A549 (cell line): ENCODE data around the gene GAA. TPM values are rescaled to one million over a fixed set of nuclear protein-coding genes. Genes with fewer than 3 reads are reported as not detected.
A peak's percentile ranks its signal among the peaks of the same experiment; 100 is the strongest.

ENCODE experiments used
- ATAC-seq, 2 experiments: fragments of 200-7000 bp in 1 of 2; fragments of >200 bp in 1 of 2; cut with Nextera tagmentation in 1 of 2; cut with Tn5 transposase in 1 of 2; 3 replicates each; pipeline versions ENCODE4 v1.8.0 to v1.9.1; 2018 to 2020; ENCODE audit warnings: mild to moderate bottlenecking in 1 of 2, moderate library complexity in 1 of 2
- CTCF ChIA-PET: fragments of 300-600 bp; sonication (Branson Sonifier 250); formaldehyde crosslinking; extraction: SDS; loops from one replicate; lab custom pipeline; 2021; ENCODE audit warnings: antibody characterized with exemption, inconsistent platforms; lab: Yijun Ruan, JAX
- POLR2A ChIA-PET: fragments of 350-600 bp; formaldehyde crosslinking; extraction: SDS; loops from one replicate; lab custom pipeline; 2021; ENCODE audit warnings: antibody characterized with exemption, inconsistent platforms; lab: Yijun Ruan, JAX
- DNase-seq, 2 experiments: peaks; one replicate each; pipeline versions ENCODE4 v3.0.0 to v3.0.0-alpha.2; 2011 to 2016; ENCODE audit warnings: low read depth in 1 of 2, low spot score in 1 of 2
- FAIRE-seq: peaks from 2 replicates; lab custom pipeline; 2011; peaks lifted over from hg19 to GRCh38; lab: Jason Lieb, UNC
- H3K27ac ChIP-seq, 2 experiments: fragments of >200 bp; sonication (Bioruptor Twin); formaldehyde crosslinking; 3 replicates each; pipeline ENCODE4 v1.5.1; 2016 to 2017
- H3K4me1 ChIP-seq: fragments of >200 bp; sonication (Bioruptor Twin); formaldehyde crosslinking; 3 replicates; pipeline ENCODE4 v1.6.1; 2016
- H3K4me2 ChIP-seq: fragments of >200 bp; sonication (Bioruptor Twin); formaldehyde crosslinking; 3 replicates; pipeline ENCODE4 v1.6.1; 2016
- H3K4me3 ChIP-seq: fragments of >200 bp; sonication (Bioruptor Twin); formaldehyde crosslinking; 3 replicates; pipeline ENCODE4 v1.5.1; 2016
- H3K9me3 ChIP-seq: fragments of >200 bp; sonication (Bioruptor Twin); formaldehyde crosslinking; 3 replicates; pipeline ENCODE4 v1.6.1; 2016
- ATOH8 ChIP-seq: fragments of 250-450 bp; sonication (Bioruptor Pico); IDR thresholded peaks from 2 replicates; pipeline ENCODE4 v1.5.0; 2020; ENCODE audit warnings: low read depth, mild to moderate bottlenecking, moderate library complexity
- BHLHE40 ChIP-seq: IDR thresholded peaks from 2 replicates; pipeline ENCODE4 v1.6.1; 2012; ENCODE audit warnings: low read depth, low read length, inconsistent platforms
- CHD2 ChIP-seq: fragments of 150-350 bp; IDR thresholded peaks from 2 replicates; pipeline ENCODE4 v1.6.1; 2014; ENCODE audit warnings: low read length; ENCODE audit not compliant: partially characterized antibody
- EHF ChIP-seq: fragments of 250-450 bp; sonication (Bioruptor Pico); IDR thresholded peaks from 2 replicates; pipeline ENCODE4 v1.5.0; 2020; ENCODE audit warnings: mild to moderate bottlenecking
- FOSL2 ChIP-seq, 2 experiments: fragments of 450-650 bp in 1 of 2; fragments of >200 bp in 1 of 2; sonication (Bioruptor Twin) in 1 of 2; formaldehyde crosslinking; IDR thresholded peaks; 2 replicates each; pipeline versions ENCODE4 v1.5.0 to v1.6.1; 2016 to 2020; ENCODE audit warnings: mild to moderate bottlenecking in 1 of 2, moderate library complexity in 1 of 2
- FOXS1 ChIP-seq: fragments of 250-450 bp; sonication (Bioruptor Pico); IDR thresholded peaks from 2 replicates; pipeline ENCODE4 v1.5.0; 2020; ENCODE audit warnings: mild to moderate bottlenecking, moderate library complexity
- GATA3 ChIP-seq: IDR thresholded peaks from 2 replicates; pipeline ENCODE4 v1.6.1; 2012; ENCODE audit warnings: borderline replicate concordance
- HDAC2 ChIP-seq: fragments of 200-600 bp; sonication (generic); IDR thresholded peaks from 2 replicates; pipeline ENCODE4 v1.6.1; 2016
- HEYL ChIP-seq: fragments of 250-450 bp; sonication (Bioruptor Pico); IDR thresholded peaks from 2 replicates; pipeline ENCODE4 v1.8.0; 2021; ENCODE audit warnings: mild to moderate bottlenecking, moderate library complexity
- HOXB13 ChIP-seq: fragments of 250-450 bp; sonication (Bioruptor Pico); IDR thresholded peaks from 2 replicates; pipeline ENCODE4 v1.5.0; 2020; ENCODE audit warnings: low read depth, mild to moderate bottlenecking, moderate library complexity
- HOXB5 ChIP-seq: fragments of 250-450 bp; sonication (Bioruptor Pico); IDR thresholded peaks from 2 replicates; pipeline ENCODE4 v1.5.0; 2020; ENCODE audit warnings: mild to moderate bottlenecking, moderate library complexity
- JUN ChIP-seq, 2 experiments: fragments of >200 bp; sonication (Bioruptor Twin); formaldehyde crosslinking; IDR thresholded peaks; 2 replicates in 1 of 2; 3 replicates in 1 of 2; pipeline ENCODE4 v1.6.1; 2016 to 2017
- MAFK ChIP-seq: fragments of 450-650 bp; IDR thresholded peaks from 2 replicates; pipeline ENCODE4 v1.6.1; 2014; ENCODE audit not compliant: partially characterized antibody
- MAZ ChIP-seq: fragments of 150-350 bp; IDR thresholded peaks from 2 replicates; pipeline ENCODE4 v1.6.1; 2014; ENCODE audit warnings: antibody characterized with exemption, low read depth, low read length, borderline replicate concordance
- MYC ChIP-seq: IDR thresholded peaks from 2 replicates; pipeline ENCODE4 v1.6.1; 2012; ENCODE audit warnings: mild to moderate bottlenecking, inconsistent platforms, low read length, improper control_type of control experiment, borderline replicate concordance
- NFE2L2 ChIP-seq: fragments of 150-350 bp; conservative IDR thresholded peaks from 2 replicates; pipeline ENCODE4 v1.6.1; 2014; ENCODE audit warnings: low read length
- NPAS2 ChIP-seq: fragments of 250-450 bp; sonication (Bioruptor Pico); IDR thresholded peaks from 2 replicates; pipeline ENCODE4 v1.8.0; 2022; ENCODE audit warnings: mild to moderate bottlenecking, moderate library complexity, borderline replicate concordance
- PHF8 ChIP-seq: fragments of 200-600 bp; sonication (generic); IDR thresholded peaks from 2 replicates; pipeline ENCODE4 v1.6.1; 2016; ENCODE audit warnings: low read depth, mild to moderate bottlenecking, antibody characterized with exemption, moderate library complexity, borderline replicate concordance
- POLR2A ChIP-seq: IDR thresholded peaks from 2 replicates; pipeline ENCODE4 v1.6.1; 2012; ENCODE audit warnings: mild to moderate bottlenecking, low read length
- POLR2AphosphoS2 ChIP-seq: conservative IDR thresholded peaks from 2 replicates; pipeline ENCODE4 v1.6.1; 2012; ENCODE audit warnings: low read length, improper control_type of control experiment, inconsistent platforms
- RAD21 ChIP-seq, 2 experiments: fragments of >200 bp in 1 of 2; sonication (Bioruptor Twin) in 1 of 2; formaldehyde crosslinking in 1 of 2; IDR thresholded peaks in 1 of 2; conservative IDR thresholded peaks in 1 of 2; 2 replicates in 1 of 2; 3 replicates in 1 of 2; pipeline ENCODE4 v1.6.1; 2012 to 2018; ENCODE audit warnings: inconsistent platforms in 1 of 2
- RFX5 ChIP-seq: fragments of 450-650 bp; IDR thresholded peaks from 2 replicates; pipeline ENCODE4 v1.7.1; 2014; ENCODE audit warnings: antibody characterized with exemption, mild to moderate bottlenecking, moderate library complexity
- SMC3 ChIP-seq: fragments of >200 bp; sonication (Bioruptor Twin); formaldehyde crosslinking; IDR thresholded peaks from 3 replicates; pipeline ENCODE4 v1.6.1; 2018; ENCODE audit warnings: inconsistent platforms
- TFCP2L1 ChIP-seq: fragments of 250-450 bp; sonication (Bioruptor Pico); IDR thresholded peaks from 2 replicates; pipeline ENCODE4 v1.5.0; 2021; ENCODE audit warnings: mild to moderate bottlenecking
- TP53 ChIP-seq: fragments of 250-450 bp; sonication (Bioruptor Pico); IDR thresholded peaks from 2 replicates; pipeline ENCODE4 v1.5.0; 2021; ENCODE audit warnings: mild to moderate bottlenecking, moderate library complexity
- USF2 ChIP-seq: fragments of 450-650 bp; IDR thresholded peaks from 2 replicates; pipeline ENCODE4 v1.6.1; 2014; ENCODE audit warnings: antibody characterized with exemption
- ZFP36 ChIP-seq: fragments of 450-650 bp; IDR thresholded peaks from 2 replicates; pipeline ENCODE4 v1.6.1; 2014; ENCODE audit warnings: borderline replicate concordance; ENCODE audit not compliant: partially characterized antibody
- ZSCAN20 ChIP-seq: fragments of 250-450 bp; sonication (Bioruptor Pico); IDR thresholded peaks from 2 replicates; pipeline ENCODE4 v1.8.0; 2022; ENCODE audit warnings: mild to moderate bottlenecking, moderate library complexity
- WGBS: methylation state at CpG from one replicate; pipeline ENCODE4 v1.1.6; 2017; ENCODE audit errors: missing lambda C conversion rate; 5-methylcytosine and 5-hydroxymethylcytosine counted together
- polyA minus RNA-seq: library from RNA; depleted of rRNA, polyadenylated mRNA; stranded (reverse); fragments of >200 nt; gene quantifications from 2 replicates; pipeline ENCODE4 v1.2.3, GENCODE V29; 2011; rRNA and poly(A)+ RNA removed
- polyA plus RNA-seq, 4 experiments: library from polyadenylated mRNA; depleted of rRNA in 3 of 4; stranded (reverse); fragments of >200 nt; fragmentation: RNase III in 1 of 4; extraction: RNeasy Plus Mini Kit Qiagen cat#74134 plus additional on column Dnase treatment in 1 of 4; gene quantifications; 2 replicates in 3 of 4; 3 replicates in 1 of 4; pipeline ENCODE4 v1.2.3, GENCODE V29; 2011 to 2017
- TF ChIP-seq, protein P1 (sequence below): fragments of >200 bp; sonication (Bioruptor Twin); formaldehyde crosslinking; IDR thresholded peaks from 3 replicates; pipeline ENCODE4 v1.5.1; 2016
- TF ChIP-seq, protein P2 (sequence below): IDR thresholded peaks from 2 replicates; pipeline ENCODE4 v1.6.1; 2012
- TF ChIP-seq, protein P3 (sequence below): fragments of >200 bp; sonication (Bioruptor Twin); formaldehyde crosslinking; IDR thresholded peaks from 3 replicates; pipeline ENCODE4 v1.6.1; 2016

The GAA gene
- 5.7 and 9.5 TPM in 2 replicates for polyA plus RNA-seq (2011; rRNA removed)
- polyA plus RNA-seq (2012; cell fraction: cytosol; rRNA removed) = 15.9 and 22.2 TPM in 2 replicates
- polyA plus RNA-seq (2012; cell fraction: nucleus; rRNA removed) = 141 and 171 TPM in 2 replicates
- 36.5 to 48.2 TPM (median 47.4 TPM) in 3 replicates for polyA plus RNA-seq (2017; fragmentation: RNase III; extraction: RNeasy Plus Mini Kit Qiagen cat#74134 plus additional on column Dnase treatment)
- 6.0 and 9.8 TPM in 2 replicates for polyA minus RNA-seq

DNA sequence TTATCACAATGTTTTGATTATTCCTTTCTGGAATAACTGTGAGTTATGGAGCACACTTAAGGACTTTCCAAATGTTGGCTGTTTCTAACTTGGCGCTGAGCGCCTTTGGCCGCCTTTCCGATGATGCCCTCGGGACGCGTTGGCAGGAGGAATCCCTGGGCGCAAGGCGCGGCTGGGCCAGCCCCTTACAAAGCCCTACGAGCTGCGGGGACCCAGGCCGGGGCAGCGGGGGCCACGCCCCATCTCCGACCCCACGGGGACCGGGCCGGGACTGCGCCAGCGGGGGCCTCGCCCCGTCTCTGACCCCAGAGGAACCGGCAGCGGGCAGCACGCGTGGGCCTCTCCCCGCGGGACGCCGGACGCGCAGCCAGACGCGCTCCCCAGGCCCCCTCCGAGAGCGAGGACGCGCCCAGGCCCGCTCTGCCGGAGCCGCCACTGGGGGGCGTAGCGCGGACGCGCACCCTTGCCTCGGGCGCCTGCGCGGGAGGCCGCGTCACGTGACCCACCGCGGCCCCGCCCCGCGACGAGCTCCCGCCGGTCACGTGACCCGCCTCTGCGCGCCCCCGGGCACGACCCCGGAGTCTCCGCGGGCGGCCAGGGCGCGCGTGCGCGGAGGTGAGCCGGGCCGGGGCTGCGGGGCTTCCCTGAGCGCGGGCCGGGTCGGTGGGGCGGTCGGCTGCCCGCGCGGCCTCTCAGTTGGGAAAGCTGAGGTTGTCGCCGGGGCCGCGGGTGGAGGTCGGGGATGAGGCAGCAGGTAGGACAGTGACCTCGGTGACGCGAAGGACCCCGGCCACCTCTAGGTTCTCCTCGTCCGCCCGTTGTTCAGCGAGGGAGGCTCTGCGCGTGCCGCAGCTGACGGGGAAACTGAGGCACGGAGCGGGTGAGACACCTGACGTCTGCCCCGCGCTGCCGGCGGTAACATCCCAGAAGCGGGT, at the start of gene GAA:
TSS of gene GAA (plus strand) at position 571 of the 935 bp plus-strand sequence. CDS start 3,006 bp downstream, outside the sequence.
- DNase-seq (peak; percentile 84 to 91), FAIRE-seq (peak; percentile 97), ATAC-seq (peak; percentile 80 to 89)
- Histone ChIP-seq H3K4me3 (peak within 1 kb of the TSS; percentile 88), H3K4me1 (peaks cover 11% of the 10 kb centered on the region), H3K27ac (peak within 1 kb of the TSS; percentile 90 to 94), H3K4me2 (peak within 1 kb of the TSS; percentile 95), H3K9me3 (no peaks in the 10 kb centered on the region)
- peak; percentile 18 to 68; a peak in 3 of 5 replicates for TF ChIP-seq RAD21 (conservative IDR thresholded peaks at IDR 0.05 in 1 of 2, IDR thresholded peaks at IDR 0.05 in 1 of 2)
- peak; percentile 51; the same call in 1 of the 2 replicates for TF ChIP-seq ATOH8
- peak; percentile 94 for TF ChIP-seq HOXB5 (CRISPR knock-in tag)
- peak; percentile 51; the same call in 1 of the 2 replicates for TF ChIP-seq FOXS1 (CRISPR knock-in tag)
- peak; percentile 91 for TF ChIP-seq ZSCAN20 (CRISPR knock-in tag)
- peak; percentile 43; the same call in 1 of the 2 replicates for TF ChIP-seq HDAC2
- peak; percentile 93 for TF ChIP-seq POLR2A
- no peak for TF ChIP-seq RFX5
- TF ChIP-seq JUN (IDR thresholded peaks at IDR 0.05) = peak; percentile 77 to 91
- peak; percentile 92 for TF ChIP-seq PHF8
- TF ChIP-seq, protein P1, sequence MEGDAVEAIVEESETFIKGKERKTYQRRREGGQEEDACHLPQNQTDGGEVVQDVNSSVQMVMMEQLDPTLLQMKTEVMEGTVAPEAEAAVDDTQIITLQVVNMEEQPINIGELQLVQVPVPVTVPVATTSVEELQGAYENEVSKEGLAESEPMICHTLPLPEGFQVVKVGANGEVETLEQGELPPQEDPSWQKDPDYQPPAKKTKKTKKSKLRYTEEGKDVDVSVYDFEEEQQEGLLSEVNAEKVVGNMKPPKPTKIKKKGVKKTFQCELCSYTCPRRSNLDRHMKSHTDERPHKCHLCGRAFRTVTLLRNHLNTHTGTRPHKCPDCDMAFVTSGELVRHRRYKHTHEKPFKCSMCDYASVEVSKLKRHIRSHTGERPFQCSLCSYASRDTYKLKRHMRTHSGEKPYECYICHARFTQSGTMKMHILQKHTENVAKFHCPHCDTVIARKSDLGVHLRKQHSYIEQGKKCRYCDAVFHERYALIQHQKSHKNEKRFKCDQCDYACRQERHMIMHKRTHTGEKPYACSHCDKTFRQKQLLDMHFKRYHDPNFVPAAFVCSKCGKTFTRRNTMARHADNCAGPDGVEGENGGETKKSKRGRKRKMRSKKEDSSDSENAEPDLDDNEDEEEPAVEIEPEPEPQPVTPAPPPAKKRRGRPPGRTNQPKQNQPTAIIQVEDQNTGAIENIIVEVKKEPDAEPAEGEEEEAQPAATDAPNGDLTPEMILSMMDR = peak; percentile 99
- TF ChIP-seq CHD2 = no peak
- peak; percentile 29; the same call in 1 of the 2 replicates for TF ChIP-seq HEYL (CRISPR knock-in tag)
- TF ChIP-seq POLR2AphosphoS2 = no peak
- TF ChIP-seq NFE2L2 = no peak
- TF ChIP-seq BHLHE40 = peak; percentile 59; the same call in 1 of the 2 replicates
- TF ChIP-seq FOSL2 (IDR thresholded peaks at IDR 0.05) = no peak
- peak; percentile 55 for TF ChIP-seq FOSL2 (CRISPR knock-in tag; IDR thresholded peaks at IDR 0.05)
- TF ChIP-seq MAZ = peak; percentile 79; the same call in 1 of the 2 replicates
- 0 out of 2 replicates have a peak, but pooled peaks have one; percentile 53 for TF ChIP-seq TP53 (CRISPR knock-in tag)
- TF ChIP-seq NPAS2 = peak; percentile 92
- peak; percentile 82; the same call in 1 of the 2 replicates for TF ChIP-seq EHF (CRISPR knock-in tag)
- TF ChIP-seq, protein P2, sequence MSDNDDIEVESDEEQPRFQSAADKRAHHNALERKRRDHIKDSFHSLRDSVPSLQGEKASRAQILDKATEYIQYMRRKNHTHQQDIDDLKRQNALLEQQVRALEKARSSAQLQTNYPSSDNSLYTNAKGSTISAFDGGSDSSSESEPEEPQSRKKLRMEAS = peak; percentile 55
- peak; percentile 59; the same call in 1 of the 2 replicates for TF ChIP-seq MYC
- peak; percentile 86 for TF ChIP-seq SMC3
- peak; percentile 72 for TF ChIP-seq HOXB13 (CRISPR knock-in tag)
- TF ChIP-seq TFCP2L1 (CRISPR knock-in tag) = no peak
- TF ChIP-seq ZFP36 = no peak
- TF ChIP-seq USF2 = peak; percentile 44; the same call in 1 of the 2 replicates
- TF ChIP-seq MAFK = no peak
- TF ChIP-seq, protein P3, sequence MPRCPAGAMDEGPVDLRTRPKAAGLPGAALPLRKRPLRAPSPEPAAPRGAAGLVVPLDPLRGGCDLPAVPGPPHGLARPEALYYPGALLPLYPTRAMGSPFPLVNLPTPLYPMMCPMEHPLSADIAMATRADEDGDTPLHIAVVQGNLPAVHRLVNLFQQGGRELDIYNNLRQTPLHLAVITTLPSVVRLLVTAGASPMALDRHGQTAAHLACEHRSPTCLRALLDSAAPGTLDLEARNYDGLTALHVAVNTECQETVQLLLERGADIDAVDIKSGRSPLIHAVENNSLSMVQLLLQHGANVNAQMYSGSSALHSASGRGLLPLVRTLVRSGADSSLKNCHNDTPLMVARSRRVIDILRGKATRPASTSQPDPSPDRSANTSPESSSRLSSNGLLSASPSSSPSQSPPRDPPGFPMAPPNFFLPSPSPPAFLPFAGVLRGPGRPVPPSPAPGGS = peak; percentile 92; the same call in 2 of the 3 replicates
- 0 out of 2 replicates have a peak, but pooled peaks have one; percentile 8 for TF ChIP-seq GATA3
- ChIA-PET CTCF (interaction anchor here (0.6 to 4.9 kb wide), 107 partner anchors 13 to 1058 kb away, joined by 3 to 176 read pairs (median 4); no protein-coding TSS in a partner anchor), POLR2A (interaction anchor here (0.5 to 1.8 kb wide), 20 partner anchors 11 to 354 kb away, joined by 3 to 21 read pairs (median 5); partner anchors contain the start of genes CBX8 and RNF213)
- WGBS = under 1% methylated on average over 28 of the region's 114 CpGs
